Neural cell (in vitro differentiated cells): ENCODE measurements around the gene GCNT4. TPM values are rescaled to one million over a fixed set of nuclear protein-coding genes. Genes with fewer than 3 reads are reported as not detected.

Experiments
- H2AFZ ChIP-seq: fragments of 200-600, 300-800 bp; sonication (generic), shearing (Covaris generic); 2 replicates; pipeline ENCODE4 v1.6.0; 2014; ENCODE audit warnings: low read depth, mild to moderate bottlenecking, antibody characterized with exemption, low read length, moderate library complexity
- H3F3A ChIP-seq: fragments of 200-600 bp; shearing (Covaris generic); 2 replicates; pipeline ENCODE4 v1.6.1; 2016; ENCODE audit warnings: mild to moderate bottlenecking, moderate library complexity, mixed read lengths, antibody characterized with exemption, low read length; ENCODE audit not compliant: insufficient read depth, poor library complexity, severe bottlenecking
- H3K27ac ChIP-seq: fragments of 200-600, 300-800 bp; sonication (generic), shearing (Covaris generic); 2 replicates; pipeline ENCODE4 v1.5.1; 2014; ENCODE audit warnings: mild to moderate bottlenecking, low read length, moderate library complexity
- H3K27me3 ChIP-seq: fragments of 300-800, 200-600 bp; sonication (generic), shearing (Covaris generic); 2 replicates; pipeline ENCODE4 v1.6.0; 2014; ENCODE audit warnings: mild to moderate bottlenecking, low read depth, low read length, moderate library complexity; ENCODE audit not compliant: insufficient read depth
- H3K36me3 ChIP-seq: fragments of 300-800, 200-600 bp; sonication (generic), shearing (Covaris generic); 2 replicates; pipeline ENCODE4 v1.5.1; 2014; ENCODE audit warnings: mild to moderate bottlenecking, antibody characterized with exemption, low read length, moderate library complexity; ENCODE audit not compliant: insufficient read depth
- H3K4me2 ChIP-seq: fragments of 300-800, 200-600 bp; sonication (generic), shearing (Covaris generic); 2 replicates; pipeline ENCODE4 v1.6.0; 2014; ENCODE audit warnings: mild to moderate bottlenecking, low read length
- H3K4me3 ChIP-seq: fragments of 300-800, 200-600 bp; sonication (generic), shearing (Covaris generic); 2 replicates; pipeline ENCODE4 v1.5.1; 2014; ENCODE audit warnings: mild to moderate bottlenecking, low read length, moderate library complexity
- H3K79me2 ChIP-seq: fragments of 200-600 bp; shearing (Covaris generic); replicated peaks from 2 replicates; pipeline ENCODE4 v1.6.0; 2014; ENCODE audit warnings: mild to moderate bottlenecking, low read length, moderate library complexity; ENCODE audit not compliant: insufficient read depth
- H3K9ac ChIP-seq: fragments of 300-800, 200-600 bp; sonication (generic), shearing (Covaris generic); 2 replicates; pipeline ENCODE4 v1.6.1; 2016; ENCODE audit warnings: mild to moderate bottlenecking, low read length, mixed read lengths
- H3K9me2 ChIP-seq: fragments of 200-600 bp; shearing (Covaris generic); 2 replicates; pipeline ENCODE4 v1.6.1; 2016; ENCODE audit warnings: mild to moderate bottlenecking, low read length, mixed read lengths; ENCODE audit not compliant: insufficient read depth
- H3K9me3 ChIP-seq: fragments of 200-600, 300-800 bp; sonication (generic), shearing (Covaris generic); 2 replicates; pipeline ENCODE4 v1.6.1; 2016; ENCODE audit warnings: mild to moderate bottlenecking, mixed run types, low read length, moderate library complexity, mixed read lengths
- H4K20me1 ChIP-seq: fragments of 200-600 bp; shearing (Covaris generic); 2 replicates; pipeline ENCODE4 v1.6.1; 2016; ENCODE audit warnings: mild to moderate bottlenecking, mixed run types; ENCODE audit not compliant: insufficient read depth
- EP300 ChIP-seq: fragments of 450-650 bp; conservative IDR thresholded peaks from 2 replicates; pipeline ENCODE4 v1.6.1; 2014; ENCODE audit warnings: antibody characterized with exemption, mild to moderate bottlenecking, moderate library complexity; ENCODE audit not compliant: poor library complexity, severe bottlenecking
- EZH2 ChIP-seq: fragments of 200-600, 300-800 bp; shearing (Covaris generic), sonication (generic); IDR thresholded peaks from 2 replicates; pipeline ENCODE4 v1.6.1; 2014; ENCODE audit warnings: antibody characterized with exemption, low read length, borderline replicate concordance, mild to moderate bottlenecking; ENCODE audit not compliant: insufficient read depth, poor library complexity, severe bottlenecking
- MXI1 ChIP-seq: fragments of 450-650 bp; conservative IDR thresholded peaks from 2 replicates; pipeline ENCODE4 v1.6.1; 2014; ENCODE audit warnings: antibody characterized with exemption, mild to moderate bottlenecking; ENCODE audit not compliant: poor library complexity, severe bottlenecking
- POLR2AphosphoS5 ChIP-seq: IDR thresholded peaks from 2 replicates; pipeline ENCODE4 v1.6.1; 2012
- RAD21 ChIP-seq: fragments of 450-650 bp; conservative IDR thresholded peaks from 2 replicates; pipeline ENCODE4 v1.6.1; 2014; ENCODE audit warnings: antibody characterized with exemption, mild to moderate bottlenecking, moderate library complexity
- SMC3 ChIP-seq: fragments of 450-650 bp; conservative IDR thresholded peaks from 2 replicates; pipeline ENCODE4 v1.6.1; 2014; ENCODE audit warnings: antibody characterized with exemption, mild to moderate bottlenecking, moderate library complexity; ENCODE audit not compliant: poor library complexity
- TAF1 ChIP-seq: IDR thresholded peaks from 2 replicates; pipeline ENCODE4 v1.6.1; 2012; ENCODE audit warnings: low read depth
- polyA plus RNA-seq: library from polyadenylated mRNA; depleted of rRNA; stranded (reverse); fragments of >200 nt; gene quantifications from 2 replicates; pipeline ENCODE4 v1.2.3, GENCODE V29; 2014
- TF ChIP-seq, protein P1 (sequence below): IDR thresholded peaks from 2 replicates; pipeline ENCODE4 v1.6.1; 2012; ENCODE audit warnings: borderline replicate concordance
- TF ChIP-seq, protein P2 (sequence below): fragments of 450-650 bp; IDR thresholded peaks from 2 replicates; pipeline ENCODE4 v1.5.1; 2014; ENCODE audit warnings: antibody characterized with exemption, mild to moderate bottlenecking, moderate library complexity; ENCODE audit not compliant: poor library complexity, severe bottlenecking

The GCNT4 gene
- polyA plus RNA-seq, 1 donor from 2014 or later, result not detected

DNA sequence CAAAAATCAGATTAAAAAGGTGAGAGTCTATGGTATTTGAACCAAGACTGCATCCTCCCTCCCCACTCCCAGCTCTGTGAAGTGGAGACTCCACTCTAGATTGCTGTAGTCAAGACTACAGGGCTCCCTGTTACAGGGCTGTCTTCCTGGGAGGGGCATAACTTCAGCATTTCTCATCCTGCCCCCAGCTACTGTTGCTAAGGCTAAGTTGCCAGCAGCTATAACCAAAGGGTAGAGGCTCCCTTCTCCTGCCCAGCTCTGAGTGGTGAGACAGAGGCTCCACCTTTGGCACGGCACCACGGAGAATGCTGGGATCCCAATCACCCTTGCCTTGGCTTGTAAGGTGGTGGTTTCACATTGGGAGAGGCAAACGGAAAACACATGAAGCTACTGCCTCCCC lies 39.2 kb upstream of the GCNT4 start:
- H3K9me3 ChIP-seq, result no peaks in the 10 kb centered on the region
- TF ChIP-seq, protein P1, sequence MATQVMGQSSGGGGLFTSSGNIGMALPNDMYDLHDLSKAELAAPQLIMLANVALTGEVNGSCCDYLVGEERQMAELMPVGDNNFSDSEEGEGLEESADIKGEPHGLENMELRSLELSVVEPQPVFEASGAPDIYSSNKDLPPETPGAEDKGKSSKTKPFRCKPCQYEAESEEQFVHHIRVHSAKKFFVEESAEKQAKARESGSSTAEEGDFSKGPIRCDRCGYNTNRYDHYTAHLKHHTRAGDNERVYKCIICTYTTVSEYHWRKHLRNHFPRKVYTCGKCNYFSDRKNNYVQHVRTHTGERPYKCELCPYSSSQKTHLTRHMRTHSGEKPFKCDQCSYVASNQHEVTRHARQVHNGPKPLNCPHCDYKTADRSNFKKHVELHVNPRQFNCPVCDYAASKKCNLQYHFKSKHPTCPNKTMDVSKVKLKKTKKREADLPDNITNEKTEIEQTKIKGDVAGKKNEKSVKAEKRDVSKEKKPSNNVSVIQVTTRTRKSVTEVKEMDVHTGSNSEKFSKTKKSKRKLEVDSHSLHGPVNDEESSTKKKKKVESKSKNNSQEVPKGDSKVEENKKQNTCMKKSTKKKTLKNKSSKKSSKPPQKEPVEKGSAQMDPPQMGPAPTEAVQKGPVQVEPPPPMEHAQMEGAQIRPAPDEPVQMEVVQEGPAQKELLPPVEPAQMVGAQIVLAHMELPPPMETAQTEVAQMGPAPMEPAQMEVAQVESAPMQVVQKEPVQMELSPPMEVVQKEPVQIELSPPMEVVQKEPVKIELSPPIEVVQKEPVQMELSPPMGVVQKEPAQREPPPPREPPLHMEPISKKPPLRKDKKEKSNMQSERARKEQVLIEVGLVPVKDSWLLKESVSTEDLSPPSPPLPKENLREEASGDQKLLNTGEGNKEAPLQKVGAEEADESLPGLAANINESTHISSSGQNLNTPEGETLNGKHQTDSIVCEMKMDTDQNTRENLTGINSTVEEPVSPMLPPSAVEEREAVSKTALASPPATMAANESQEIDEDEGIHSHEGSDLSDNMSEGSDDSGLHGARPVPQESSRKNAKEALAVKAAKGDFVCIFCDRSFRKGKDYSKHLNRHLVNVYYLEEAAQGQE, result no peak
- TF ChIP-seq SMC3, result no peak
- TF ChIP-seq, protein P2, sequence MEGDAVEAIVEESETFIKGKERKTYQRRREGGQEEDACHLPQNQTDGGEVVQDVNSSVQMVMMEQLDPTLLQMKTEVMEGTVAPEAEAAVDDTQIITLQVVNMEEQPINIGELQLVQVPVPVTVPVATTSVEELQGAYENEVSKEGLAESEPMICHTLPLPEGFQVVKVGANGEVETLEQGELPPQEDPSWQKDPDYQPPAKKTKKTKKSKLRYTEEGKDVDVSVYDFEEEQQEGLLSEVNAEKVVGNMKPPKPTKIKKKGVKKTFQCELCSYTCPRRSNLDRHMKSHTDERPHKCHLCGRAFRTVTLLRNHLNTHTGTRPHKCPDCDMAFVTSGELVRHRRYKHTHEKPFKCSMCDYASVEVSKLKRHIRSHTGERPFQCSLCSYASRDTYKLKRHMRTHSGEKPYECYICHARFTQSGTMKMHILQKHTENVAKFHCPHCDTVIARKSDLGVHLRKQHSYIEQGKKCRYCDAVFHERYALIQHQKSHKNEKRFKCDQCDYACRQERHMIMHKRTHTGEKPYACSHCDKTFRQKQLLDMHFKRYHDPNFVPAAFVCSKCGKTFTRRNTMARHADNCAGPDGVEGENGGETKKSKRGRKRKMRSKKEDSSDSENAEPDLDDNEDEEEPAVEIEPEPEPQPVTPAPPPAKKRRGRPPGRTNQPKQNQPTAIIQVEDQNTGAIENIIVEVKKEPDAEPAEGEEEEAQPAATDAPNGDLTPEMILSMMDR, result no peak
- TF ChIP-seq EP300, result no peak
- no peak for TF ChIP-seq RAD21
- TF ChIP-seq MXI1, result no peak
- TF ChIP-seq POLR2AphosphoS5, result no peak
- no peak for TF ChIP-seq TAF1
- TF ChIP-seq EZH2, result no peak
- H3F3A ChIP-seq, result no peaks in the 10 kb centered on the region
- no peaks in the 10 kb centered on the region for H3K27me3 ChIP-seq
- no peaks in the 10 kb centered on the region for H3K36me3 ChIP-seq
- no peak overlapping the region for H2AFZ ChIP-seq
- no peak overlapping the region for H3K27ac ChIP-seq
- no peak overlapping the region for H3K4me3 ChIP-seq
- H3K9me2 ChIP-seq, result no peaks in the 10 kb centered on the region
- no peak overlapping the region for H3K4me2 ChIP-seq
- no peaks in the 10 kb centered on the region for H4K20me1 ChIP-seq
- no peaks in the 10 kb centered on the region for H3K79me2 ChIP-seq
- H3K9ac ChIP-seq, result no peak overlapping the region

DNA sequence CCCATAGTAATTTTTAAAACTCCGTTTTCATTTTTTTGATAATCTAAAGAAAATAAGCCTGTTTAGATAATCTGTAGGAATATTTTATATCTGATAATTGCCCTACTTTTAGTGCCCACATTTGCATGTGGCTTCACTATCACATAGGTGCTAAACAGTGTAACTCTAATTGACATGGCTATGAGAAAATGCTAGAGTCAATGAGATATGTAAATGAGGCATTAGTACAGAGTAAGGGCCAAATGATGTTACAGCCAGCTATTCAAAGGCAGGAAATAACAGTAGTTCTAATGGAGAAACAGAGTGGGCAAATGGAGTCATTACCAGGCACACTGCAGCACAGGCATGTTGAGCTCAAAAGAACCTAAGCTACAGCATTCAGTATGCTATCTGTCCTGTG lies 37.3 kb upstream of the GCNT4 start:
- Histone ChIP-seq H3K27ac (no peak overlapping the region), H3K36me3 (no peaks in the 10 kb centered on the region), H4K20me1 (no peaks in the 10 kb centered on the region), H2AFZ (no peak overlapping the region), H3K79me2 (no peaks in the 10 kb centered on the region), H3F3A (no peaks in the 10 kb centered on the region), H3K4me3 (no peak overlapping the region), H3K9me2 (no peaks in the 10 kb centered on the region), H3K4me2 (no peak overlapping the region), H3K9me3 (no peaks in the 10 kb centered on the region), H3K9ac (no peak overlapping the region), H3K27me3 (no peaks in the 10 kb centered on the region)
- TF ChIP-seq EP300 (no peak), TAF1 (no peak), SMC3 (no peak), EZH2 (no peak), RAD21 (no peak), POLR2AphosphoS5 (no peak), MXI1 (no peak)
- TF ChIP-seq, protein P2, result no peak
- TF ChIP-seq, protein P1, result no peak
